NCI-H1436 (cell line): ENCODE measurements around the gene SARS1.

Source experiments
- DNase-seq: peaks from one replicate; lab custom pipeline; 2025; lab: John Stamatoyannopoulos, UW

Gene SARS1

DNA sequence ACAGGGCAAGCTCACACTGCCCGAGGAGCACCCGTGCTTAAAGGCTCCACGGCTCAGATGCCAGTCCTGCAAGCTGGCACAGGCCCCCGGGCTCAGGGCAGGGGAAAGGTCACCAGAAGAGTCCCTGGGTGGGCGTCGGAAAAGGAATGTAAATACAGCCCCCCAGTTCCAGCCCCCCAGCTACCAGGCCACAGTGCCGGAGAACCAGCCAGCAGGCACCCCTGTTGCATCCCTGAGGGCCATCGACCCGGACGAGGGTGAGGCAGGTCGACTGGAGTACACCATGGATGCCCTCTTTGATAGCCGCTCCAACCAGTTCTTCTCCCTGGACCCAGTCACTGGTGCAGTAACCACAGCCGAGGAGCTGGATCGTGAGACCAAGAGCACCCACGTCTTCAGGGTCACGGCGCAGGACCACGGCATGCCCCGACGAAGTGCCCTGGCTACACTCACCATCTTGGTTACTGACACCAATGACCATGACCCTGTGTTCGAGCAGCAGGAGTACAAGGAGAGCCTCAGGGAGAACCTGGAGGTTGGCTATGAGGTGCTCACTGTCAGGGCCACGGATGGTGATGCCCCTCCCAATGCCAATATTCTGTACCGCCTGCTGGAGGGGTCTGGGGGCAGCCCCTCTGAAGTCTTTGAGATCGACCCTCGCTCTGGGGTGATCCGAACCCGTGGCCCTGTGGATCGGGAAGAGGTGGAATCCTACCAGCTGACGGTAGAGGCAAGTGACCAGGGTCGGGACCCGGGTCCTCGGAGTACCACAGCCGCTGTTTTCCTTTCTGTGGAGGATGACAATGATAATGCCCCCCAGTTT lies 36.9 kb downstream of the SARS1 start:
- DNase-seq, result no peak

DNA sequence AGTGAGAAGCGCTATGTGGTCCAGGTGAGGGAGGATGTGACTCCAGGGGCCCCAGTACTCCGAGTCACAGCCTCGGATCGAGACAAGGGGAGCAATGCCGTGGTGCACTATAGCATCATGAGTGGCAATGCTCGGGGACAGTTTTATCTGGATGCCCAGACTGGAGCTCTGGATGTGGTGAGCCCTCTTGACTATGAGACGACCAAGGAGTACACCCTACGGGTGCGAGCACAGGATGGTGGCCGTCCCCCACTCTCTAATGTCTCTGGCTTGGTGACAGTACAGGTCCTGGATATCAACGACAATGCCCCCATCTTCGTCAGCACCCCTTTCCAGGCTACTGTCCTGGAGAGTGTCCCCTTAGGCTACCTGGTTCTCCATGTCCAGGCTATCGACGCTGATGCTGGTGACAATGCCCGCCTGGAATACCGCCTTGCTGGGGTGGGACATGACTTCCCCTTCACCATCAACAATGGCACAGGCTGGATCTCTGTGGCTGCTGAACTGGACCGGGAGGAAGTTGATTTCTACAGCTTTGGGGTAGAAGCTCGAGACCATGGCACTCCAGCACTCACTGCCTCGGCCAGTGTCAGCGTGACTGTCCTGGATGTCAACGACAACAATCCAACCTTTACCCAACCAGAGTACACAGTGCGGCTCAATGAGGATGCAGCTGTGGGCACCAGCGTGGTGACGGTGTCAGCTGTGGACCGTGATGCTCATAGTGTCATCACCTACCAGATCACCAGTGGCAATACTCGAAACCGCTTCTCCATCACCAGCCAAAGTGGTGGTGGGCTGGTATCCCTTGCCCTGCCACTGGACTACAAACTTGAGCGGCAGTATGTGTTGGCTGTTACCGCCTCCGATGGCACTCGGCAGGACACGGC lies 37.8 kb downstream of the SARS1 start:
- DNase-seq, result no peak

DNA sequence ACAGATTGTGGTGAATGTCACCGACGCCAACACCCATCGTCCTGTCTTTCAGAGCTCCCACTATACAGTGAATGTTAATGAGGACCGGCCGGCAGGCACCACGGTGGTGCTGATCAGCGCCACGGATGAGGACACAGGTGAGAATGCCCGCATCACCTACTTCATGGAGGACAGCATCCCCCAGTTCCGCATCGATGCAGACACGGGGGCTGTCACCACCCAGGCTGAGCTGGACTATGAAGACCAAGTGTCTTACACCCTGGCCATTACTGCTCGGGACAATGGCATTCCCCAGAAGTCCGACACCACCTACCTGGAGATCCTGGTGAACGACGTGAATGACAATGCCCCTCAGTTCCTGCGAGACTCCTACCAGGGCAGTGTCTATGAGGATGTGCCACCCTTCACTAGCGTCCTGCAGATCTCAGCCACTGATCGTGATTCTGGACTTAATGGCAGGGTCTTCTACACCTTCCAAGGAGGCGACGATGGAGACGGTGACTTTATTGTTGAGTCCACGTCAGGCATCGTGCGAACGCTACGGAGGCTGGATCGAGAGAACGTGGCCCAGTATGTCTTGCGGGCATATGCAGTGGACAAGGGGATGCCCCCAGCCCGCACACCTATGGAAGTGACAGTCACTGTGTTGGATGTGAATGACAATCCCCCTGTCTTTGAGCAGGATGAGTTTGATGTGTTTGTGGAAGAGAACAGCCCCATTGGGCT lies 38.6 kb downstream of the SARS1 start:
- no peak for DNase-seq

DNA sequence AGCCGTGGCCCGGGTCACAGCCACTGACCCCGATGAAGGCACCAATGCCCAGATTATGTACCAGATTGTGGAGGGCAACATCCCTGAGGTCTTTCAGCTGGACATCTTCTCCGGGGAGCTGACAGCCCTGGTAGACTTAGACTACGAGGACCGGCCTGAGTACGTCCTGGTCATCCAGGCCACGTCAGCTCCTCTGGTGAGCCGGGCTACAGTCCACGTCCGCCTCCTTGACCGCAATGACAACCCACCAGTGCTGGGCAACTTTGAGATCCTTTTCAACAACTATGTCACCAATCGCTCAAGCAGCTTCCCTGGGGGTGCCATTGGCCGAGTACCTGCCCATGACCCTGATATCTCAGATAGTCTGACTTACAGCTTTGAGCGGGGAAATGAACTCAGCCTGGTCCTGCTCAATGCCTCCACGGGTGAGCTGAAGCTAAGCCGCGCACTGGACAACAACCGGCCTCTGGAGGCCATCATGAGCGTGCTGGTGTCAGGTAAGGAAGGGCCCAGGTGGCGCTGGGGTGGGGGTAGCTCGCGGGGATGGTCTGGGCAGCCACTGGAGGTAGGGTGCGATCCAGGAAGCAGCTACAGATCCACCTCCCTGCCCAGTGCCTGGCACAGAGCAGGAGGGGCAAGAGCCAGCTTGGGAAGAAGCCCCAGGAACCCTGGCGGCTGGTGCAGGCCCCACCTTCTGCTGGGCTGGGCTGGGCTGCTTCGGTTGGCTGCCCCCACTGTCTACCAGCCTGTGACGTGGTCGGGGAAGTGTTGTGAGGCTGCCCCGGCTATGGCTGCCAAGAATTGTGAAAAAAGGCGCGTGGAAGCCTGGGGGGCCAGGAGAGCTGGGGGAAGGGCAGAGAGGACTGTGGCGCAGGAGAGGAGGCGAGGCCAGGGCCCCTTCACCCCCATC lies 39.4 kb downstream of the SARS1 start:
- peak; percentile 24 for DNase-seq

DNA sequence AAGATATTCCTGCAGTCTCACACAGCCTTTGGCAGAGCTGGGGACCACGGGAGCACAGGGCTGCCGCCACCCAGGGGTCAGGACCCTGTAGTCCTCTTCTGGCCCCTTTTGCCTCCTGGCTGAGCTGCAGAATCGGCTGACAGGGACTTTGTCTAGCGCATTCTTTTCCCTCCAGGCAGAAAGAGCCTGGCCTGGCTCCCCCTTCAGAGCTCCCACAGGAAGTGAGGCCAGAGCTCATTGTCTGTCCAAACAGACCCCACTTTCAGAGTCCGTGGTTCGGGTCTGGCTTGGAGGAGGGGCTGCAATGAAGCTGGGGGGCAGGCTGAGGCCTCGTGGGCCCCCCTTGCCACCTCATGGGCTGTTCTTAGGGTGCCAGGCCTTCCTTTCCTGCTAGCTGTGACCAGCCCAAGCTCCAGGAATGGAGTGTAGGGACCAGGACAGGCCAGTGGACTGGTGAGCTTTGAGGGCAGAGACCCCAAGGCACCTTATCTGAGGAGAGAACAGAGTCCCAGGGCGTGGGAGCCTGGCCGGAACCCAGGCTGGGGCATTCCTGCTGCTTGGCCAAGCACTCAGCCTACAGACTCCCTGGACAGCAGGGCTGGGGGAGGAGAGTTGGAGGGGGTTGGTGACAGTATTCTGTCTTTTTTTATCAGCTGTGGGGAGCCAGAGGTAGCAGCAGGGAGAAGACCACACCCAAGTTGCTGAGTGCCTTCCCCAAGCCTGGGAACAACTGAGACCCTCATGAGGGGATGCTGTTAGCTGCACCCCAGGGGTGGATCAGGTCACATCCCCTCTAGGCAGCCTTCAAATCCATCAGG lies 40.3 kb downstream of the SARS1 start:
- DNase-seq, result no peak

DNA sequence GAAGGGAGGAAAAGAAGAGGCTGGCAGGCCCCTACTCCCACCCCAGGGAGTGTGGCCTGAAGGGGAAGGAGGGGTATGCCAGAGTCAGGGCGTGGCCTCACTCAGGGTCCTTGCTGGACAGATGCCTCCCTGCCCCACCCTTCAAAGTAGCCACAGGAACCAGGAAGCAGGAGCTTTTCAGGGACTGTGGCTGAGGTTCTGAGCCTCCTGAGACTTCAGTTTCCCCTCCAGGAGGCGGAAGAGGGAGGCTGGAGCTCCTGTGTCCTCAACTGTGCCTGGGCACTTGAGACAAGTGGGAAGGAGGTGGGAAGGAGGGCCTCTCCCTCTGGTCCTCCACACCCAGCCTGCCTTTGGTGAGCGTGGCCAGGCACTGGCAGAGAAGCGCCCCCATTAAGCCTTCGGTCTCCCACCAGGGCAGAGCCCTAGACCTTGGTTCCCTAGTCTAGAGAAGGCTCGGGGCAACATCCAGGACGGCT lies 40.9 kb downstream of the SARS1 start:
- no peak for DNase-seq

DNA sequence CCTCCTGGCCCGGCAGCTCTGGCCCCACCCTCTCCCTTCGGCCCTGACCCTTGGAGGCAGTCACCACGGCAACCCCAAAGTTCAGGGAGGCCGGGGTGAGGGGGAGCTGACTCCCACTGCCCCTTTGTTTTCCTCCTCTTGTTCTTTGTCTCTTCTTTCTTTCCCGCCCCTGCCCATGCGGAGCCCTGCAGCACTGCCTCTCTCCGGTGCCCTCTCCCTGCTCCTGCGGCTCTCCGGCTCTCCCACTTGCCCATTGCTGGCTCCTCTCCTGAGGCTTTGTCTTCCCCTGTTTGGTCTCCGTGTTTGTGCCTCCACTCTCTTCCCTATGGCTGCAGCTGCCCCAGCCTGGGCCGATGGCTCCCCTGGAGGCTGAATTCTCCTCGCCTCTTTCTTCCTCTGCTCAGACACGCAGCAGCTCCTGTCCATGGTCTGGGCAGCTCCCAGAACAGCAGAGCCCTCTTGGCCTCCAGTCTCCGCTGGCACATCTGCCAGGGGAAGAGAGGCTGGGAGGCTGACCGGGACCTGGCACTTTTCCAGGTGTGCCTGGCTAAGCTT lies 41.5 kb downstream of the SARS1 start:
- no peak for DNase-seq

DNA sequence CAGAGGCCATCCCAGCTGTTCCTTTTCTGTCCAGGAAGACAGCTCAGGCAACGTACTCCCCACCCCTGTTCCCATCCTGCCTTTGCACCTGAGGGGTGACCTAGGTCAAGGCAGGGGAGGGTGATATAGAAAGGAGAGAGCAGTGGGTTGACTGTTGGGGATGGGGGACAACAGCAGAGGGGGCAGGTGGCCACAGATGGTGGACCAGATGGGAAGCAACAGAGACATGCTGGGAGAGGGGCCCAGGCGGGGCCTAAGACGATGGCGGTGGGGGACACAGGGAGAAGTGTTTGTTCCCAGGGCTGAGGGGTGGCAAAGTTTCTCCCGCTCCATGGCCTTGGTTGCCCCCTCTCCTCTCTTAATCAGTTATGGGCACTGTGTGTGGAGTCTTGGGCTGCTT lies 42.0 kb downstream of the SARS1 start:
- DNase-seq, result no peak

DNA sequence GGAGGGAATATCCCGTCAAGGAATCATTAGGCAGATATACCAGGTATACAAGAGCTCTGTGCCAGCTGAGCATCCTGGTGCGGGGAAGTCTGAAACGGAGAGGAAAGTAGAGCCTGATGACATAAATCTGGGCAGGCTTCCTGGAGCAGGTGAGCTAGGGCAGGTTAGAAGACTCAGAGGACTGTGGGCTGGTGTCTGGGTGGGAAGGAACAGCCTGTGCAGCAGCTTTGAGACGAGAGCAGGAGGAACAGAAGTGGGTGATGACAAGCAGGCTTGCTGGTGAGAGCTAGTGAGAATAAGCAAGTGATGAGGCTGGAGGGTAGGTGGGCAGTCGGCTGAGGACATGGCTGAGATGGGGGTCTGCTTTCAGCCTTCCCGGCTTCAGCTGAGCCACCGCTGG lies 42.4 kb downstream of the SARS1 start:
- DNase-seq, result no peak

DNA sequence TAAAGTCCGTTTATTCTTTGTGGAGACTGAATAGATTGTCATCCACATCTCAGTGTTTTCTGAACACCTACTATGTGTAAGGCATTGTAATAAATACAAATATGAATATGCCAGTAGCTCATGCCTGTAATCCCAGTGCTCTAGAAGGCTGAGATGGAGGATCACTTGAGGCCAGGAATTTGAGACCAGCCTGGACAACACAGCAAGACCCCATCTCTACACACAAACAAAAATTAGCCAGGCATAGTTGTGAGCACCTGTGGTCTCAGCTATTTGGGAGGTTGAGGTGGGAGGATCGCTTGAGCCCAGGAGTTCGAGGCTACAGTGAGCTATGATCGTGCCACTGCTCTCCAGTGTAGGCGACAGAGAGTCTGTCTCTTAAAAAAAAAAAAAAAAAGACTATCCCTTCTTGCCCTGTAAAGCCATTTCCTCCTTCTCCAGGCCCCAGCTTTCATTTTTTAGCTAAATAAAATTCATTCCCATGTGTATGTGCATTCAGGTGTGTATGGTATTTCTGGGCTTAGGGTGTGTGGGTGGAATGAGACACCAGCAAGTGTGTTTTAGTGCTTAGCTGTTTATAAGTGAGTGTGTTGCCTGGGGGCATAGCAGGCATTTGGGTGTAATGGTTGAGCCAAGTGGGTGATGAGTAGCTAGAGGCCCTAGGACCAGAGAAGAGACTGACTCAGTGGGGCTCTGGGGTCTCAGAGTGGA lies 43.4 kb downstream of the SARS1 start:
- DNase-seq, result no peak

DNA sequence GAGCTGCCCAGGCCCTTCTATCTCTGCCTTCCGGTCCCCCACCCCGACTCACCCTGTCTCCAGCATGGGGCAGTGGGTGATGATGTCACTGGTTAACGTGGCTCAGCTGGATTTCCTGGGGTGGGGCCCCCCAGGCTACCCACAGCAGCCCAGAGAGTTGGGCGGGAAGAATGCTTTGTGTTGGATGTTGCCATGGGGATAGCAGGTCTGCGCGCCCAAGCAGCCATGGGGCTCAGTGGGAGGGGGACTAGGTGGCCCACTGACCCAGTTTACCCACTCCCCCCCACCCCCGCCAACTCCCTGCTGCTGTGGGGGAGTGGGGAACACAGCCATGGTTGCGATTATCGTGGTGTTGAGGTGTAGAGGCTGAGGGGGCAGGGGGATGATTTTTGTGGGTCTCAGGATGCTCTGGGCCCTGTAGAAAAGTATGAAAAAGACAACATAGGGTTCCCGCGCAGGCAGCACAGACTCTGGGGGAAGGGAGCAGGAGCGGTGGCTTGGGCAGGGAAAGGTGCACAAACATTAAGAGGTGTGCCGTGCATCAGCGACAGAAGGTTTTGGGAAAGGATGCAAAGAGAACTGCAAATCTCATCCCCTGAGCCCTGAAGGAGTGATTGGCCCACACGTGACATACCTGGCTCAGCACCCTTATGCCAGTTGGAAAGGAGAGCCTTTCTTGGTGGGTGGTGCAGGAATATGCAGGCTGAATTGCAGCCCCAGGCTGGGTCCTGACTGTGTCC lies 44.1 kb downstream of the SARS1 start:
- DNase-seq, result no peak

DNA sequence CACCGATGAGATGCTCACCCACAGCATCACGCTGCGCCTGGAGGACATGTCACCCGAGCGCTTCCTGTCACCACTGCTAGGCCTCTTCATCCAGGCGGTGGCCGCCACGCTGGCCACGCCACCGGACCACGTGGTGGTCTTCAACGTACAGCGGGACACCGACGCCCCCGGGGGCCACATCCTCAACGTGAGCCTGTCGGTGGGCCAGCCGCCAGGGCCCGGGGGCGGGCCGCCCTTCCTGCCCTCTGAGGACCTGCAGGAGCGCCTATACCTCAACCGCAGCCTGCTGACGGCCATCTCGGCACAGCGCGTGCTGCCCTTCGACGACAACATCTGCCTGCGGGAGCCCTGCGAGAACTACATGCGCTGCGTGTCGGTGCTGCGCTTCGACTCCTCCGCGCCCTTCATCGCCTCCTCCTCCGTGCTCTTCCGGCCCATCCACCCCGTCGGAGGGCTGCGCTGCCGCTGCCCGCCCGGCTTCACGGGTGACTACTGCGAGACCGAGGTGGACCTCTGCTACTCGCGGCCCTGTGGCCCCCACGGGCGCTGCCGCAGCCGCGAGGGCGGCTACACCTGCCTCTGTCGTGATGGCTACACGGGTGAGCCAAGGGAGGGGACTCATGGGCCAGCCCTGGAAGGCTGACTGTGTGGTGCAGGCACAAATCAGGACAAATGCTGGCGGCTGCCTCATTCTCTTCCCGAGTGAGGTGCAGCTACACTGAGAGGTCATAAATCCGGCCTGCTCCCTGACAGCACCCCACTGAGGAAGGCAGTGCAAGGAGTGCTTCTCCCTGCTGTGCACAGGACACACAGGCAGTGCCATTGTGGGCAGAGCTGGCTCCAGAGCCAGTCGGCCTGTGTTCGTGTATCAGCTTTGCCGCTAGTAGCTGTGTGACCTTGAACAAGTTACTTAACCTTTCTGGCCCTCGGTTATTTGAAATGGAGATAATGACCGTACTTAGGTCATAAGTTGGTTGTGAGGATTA lies 45.1 kb downstream of the SARS1 start:
- no peak for DNase-seq

DNA sequence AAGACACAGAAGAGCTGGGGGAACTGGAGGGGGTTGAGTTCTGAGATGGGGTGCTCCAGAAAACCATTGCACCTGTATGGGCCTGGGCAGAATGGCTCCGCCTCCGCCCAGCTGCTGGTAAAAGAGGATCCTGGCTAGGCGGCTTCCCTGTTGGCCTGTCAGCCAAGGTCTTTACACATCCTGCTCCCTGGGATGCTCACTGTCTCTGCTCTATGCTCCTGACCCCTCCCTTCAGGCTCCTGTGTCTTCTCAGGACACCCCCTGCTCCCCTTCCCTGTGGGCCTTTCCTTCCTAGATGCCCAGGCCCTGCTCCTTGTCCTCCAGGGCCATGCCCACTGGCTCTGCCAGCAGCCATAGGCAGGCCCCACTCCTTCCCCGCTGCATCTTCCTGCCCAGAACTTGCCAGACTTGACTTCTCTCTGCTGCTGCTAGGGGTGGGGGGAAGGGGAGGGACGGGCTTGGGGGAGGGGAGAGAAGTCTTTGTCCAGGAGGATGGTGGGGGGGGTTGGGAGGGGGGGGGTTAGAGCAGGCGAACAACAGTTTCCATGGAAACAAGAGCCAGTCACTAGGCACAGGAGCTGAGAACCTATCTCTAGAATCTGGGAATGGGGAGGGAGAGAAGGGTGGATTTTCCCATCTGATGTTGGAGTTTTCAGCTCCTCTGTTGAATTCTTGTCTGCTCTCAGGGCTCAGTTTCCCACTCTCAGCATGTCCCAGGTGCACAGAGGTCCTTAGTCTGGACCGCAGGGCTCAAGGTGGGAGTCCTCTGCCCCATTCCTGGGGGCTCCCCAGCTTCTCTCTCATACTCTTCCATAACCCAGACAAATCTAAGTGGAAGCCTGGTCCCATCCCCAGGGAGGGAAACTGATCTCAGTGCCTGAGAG lies 46.2 kb downstream of the SARS1 start:
- no peak for DNase-seq

DNA sequence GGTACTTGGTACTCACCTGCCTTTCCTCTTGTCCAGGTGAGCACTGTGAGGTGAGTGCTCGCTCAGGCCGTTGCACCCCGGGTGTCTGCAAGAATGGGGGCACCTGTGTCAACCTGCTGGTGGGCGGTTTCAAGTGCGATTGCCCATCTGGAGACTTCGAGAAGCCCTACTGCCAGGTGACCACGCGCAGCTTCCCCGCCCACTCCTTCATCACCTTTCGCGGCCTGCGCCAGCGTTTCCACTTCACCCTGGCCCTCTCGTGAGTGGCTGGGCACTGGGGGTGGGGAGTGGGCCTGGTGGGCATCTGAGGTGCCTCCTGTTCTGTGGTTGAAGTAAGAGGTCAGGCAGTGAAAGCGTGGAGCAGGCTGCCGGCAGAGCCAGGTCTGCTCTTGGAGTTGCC lies 47.3 kb downstream of the SARS1 start:
- DNase-seq, result no peak

DNA sequence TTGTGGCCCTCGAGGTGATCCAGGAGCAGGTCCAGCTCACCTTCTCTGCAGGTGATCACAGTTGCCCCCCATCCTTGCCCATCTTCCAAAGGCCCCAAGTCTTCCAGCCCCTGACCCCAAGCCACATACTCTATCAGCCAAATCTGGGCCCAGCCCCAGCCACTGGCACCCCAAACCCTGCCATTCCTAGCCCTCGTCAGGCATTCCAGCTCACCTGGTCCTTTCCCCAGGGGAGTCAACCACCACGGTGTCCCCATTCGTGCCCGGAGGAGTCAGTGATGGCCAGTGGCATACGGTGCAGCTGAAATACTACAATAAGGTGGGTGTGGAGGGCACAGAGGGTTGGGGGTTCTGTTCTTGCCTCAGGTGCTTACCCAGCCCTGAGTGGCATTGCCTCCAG lies 47.9 kb downstream of the SARS1 start:
- DNase-seq, result no peak

DNA sequence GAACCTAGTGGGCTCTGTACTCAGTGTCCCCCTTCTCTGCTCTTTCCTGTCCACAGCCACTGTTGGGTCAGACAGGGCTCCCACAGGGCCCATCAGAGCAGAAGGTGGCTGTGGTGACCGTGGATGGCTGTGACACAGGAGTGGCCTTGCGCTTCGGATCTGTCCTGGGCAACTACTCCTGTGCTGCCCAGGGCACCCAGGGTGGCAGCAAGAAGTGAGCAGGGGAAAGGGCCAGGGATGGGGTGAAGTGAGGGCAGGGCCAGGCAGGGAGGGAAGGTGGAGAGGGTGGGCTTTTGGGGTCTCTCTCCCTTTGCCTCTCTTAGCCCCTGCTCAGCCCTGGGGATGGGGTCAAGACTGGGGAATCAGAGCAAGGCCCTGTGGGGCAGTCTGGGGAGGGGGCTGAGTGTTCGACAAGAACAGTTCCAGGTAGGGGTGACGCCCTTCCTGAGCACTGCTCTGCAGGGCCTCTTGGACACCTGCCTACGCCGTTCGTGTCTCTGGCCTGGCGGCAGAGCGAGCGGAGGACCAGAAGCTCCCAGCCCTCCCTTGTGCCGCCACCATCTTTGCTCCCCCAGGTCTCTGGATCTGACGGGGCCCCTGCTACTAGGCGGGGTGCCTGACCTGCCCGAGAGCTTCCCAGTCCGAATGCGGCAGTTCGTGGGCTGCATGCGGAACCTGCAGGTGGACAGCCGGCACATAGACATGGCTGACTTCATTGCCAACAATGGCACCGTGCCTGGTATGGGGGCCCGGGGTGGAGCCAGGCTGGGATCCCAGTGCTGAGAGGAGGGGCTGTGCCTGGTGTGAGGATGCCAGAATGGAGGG lies 48.7 kb downstream of the SARS1 start:
- DNase-seq, result no peak
